Amniotic epithelial cell (primary cell): Measurements from ENCODE around the gene ARHGEF1.
"Not testable (repeated sequence)": the region's sequence is repeated elsewhere in the genome, so short reads cannot be mapped to it uniquely, and the experiment has no call there.

Experiments
- DNase-seq: peaks from one replicate; pipeline ENCODE4 v3.0.0-alpha.2; 2010; ENCODE audit warnings: low read depth

Gene ARHGEF1

GRCh38 chr19:41932720-41933332, 49.8 kb downstream of the ARHGEF1 start:
- DNase-seq: no peak

GRCh38 chr19:41933693-41934426, 50.9 kb downstream of the ARHGEF1 start:
- no peak for DNase-seq

GRCh38 chr19:41934849-41935374, 51.9 kb downstream of the ARHGEF1 start:
- DNase-seq: peak; percentile 36

- DNase-seq: no peak
Observed at GRCh38 chr19:41935760-41936415, 52.9 kb downstream of the ARHGEF1 start.

GRCh38 chr19:41936416-41936850, 53.4 kb downstream of the ARHGEF1 start:
- DNase-seq: no peak

- no peak for DNase-seq
Observed at GRCh38 chr19:41936961-41937360, 54.0 kb downstream of the ARHGEF1 start.

- no peak for DNase-seq
Observed at GRCh38 chr19:41937525-41938468, 54.8 kb downstream of the ARHGEF1 start.

GRCh38 chr19:41939209-41939608, 56.2 kb downstream of the ARHGEF1 start:
- DNase-seq: not testable (repeated sequence)

GRCh38 chr19:41939861-41940730, 57.1 kb downstream of the ARHGEF1 start:
- DNase-seq: no peak

GRCh38 chr19:41940731-41941409, 57.9 kb downstream of the ARHGEF1 start:
- no peak for DNase-seq

GRCh38 chr19:41941410-41942202, 58.6 kb downstream of the ARHGEF1 start:
- DNase-seq: no peak

GRCh38 chr19:41944336-41944735, 61.4 kb downstream of the ARHGEF1 start:
- DNase-seq: no peak

GRCh38 chr19:41945135-41945766, 62.3 kb downstream of the ARHGEF1 start:
- DNase-seq: no peak

GRCh38 chr19:41947091-41947490, 64.1 kb downstream of the ARHGEF1 start:
- DNase-seq: no peak

GRCh38 chr19:41951686-41952172, 68.7 kb downstream of the ARHGEF1 start:
- peak; percentile 46 for DNase-seq

- DNase-seq: no peak
Observed at GRCh38 chr19:41955521-41955920, 72.5 kb downstream of the ARHGEF1 start.

GRCh38 chr19:41956621-41957020, 73.6 kb downstream of the ARHGEF1 start:
- no peak for DNase-seq
